ENCODE data around the gene GP1BB.

The GP1BB gene

DNA sequence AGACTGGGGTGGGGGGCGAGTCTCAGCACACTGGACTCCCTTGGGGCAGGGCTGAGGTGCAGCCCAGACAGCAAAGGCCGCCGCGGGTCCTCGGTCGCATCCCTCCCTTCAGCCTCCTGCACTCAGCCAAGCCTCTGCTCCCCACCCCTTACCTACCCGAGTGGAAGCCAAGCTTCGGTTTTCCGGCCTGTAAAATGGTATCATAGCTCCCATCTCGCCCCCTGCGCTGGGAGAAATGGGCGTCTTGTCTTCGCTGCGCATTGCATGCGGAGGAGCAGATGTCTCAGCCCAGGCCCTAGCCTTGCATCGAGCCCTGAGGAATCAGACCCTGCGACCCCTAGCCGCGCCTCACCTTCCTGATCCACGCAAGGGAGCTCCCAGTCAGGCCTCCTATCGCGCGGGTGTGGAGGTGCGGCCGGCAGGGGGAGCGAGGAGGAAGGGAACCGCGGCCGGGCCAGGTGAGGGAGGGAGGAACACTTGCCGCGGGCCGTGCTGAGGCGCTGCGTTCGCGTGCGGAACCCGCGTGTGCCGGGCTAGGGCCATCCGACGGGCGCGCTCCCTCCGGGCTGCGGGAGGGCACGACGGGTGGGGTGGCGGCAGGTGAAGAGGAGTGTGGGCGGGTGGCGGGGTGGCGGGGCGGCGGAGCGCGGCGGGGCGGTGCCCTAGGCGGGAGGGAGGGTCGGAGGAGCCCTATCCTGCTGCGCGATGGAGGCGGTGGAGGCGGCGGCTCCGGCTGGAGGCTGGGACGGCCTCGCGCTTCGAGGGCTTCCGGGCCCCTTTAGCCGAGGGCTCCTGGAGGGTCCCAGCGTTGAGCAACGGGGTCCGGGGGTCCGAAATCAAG is 33.2 kb downstream of the GP1BB start:
- DNase-seq (ENCODE audit: low read depth): no peak

DNA sequence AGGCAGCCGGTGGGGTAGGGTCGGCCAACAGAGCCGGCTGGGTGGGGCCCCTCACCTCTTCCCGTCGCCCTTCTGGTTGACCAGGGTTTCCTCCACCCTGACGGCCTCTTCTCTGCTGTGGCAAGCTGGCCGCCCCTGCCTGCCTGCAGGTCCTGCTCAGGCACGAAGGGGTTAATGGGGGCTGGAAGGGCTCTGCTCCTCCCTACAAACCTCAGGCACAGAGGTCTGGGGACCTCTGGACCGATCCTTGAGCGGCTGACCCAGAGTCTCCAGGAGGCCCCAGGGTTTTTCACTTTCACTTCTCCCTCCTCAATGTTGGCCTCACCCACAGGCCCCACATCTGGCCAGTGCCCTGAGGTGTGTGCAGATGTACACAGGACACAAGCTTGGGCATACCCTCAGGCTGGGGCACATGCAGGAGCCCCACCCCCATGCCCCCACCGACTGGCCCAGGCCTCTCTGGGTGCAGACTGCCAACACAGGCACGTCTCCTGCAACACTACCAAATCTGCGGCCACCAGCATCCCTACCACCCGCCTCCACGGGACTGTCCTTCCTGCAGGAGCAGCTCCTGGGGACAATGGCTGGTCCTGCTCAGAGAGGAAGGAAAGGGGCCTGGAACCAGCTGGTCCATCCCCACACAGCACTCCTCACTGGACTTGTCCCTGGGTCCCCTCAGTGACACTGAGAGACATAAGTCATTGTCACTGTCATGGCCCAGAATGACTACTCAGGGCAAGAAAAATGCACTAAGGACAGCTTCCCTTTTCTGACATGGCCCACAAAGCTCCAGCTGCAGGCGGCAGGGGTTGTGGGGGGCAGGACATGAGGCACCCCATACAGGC is 34.0 kb downstream of the GP1BB start:
- DNase-seq (ENCODE audit: low read depth): no peak

DNA sequence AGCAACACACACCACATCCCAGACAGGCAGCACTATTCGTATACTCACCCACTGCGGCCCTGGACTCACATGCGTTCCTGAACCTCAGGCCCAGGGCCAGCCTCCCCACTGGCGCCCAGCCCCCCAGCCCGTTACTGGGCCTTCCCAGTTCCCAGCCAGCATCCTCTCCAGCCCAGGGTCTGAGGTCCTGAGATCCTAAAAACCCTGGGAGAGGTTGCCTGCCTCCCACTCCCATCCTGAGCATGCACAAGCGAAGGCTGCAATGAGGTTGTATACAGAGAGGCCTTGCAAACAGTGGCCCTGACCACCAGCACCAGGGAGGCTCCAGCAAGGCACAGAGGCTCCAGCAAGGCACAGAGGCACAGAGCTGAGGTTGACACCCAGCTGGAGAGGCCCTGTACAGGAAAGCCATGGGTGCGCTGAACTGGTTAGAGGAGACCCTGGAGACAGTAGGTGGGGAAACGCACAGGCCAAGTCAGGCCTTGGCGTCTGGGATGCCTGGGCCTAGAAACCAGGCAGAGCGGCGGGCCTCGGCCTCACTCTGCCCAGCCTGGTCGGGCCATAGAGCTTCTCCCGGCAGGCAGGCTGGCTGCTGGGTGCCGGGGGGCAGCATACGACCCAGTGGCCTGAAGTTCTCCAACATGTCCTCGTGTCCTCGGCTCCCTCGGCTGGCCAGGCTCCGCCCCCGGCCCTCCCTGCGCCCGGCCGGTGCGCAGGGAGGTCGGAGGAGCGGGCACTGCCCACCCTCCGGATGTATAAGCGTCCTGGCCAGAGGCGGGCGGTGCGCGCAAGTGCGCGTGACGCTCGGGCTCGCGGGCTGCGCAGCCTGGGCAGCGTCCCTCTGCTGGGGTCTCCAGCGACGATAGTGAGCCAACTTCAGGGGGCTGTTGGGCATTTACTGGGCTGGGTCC is 34.9 kb downstream of the GP1BB start:
- DNase-seq (ENCODE audit: low read depth): no peak

DNA sequence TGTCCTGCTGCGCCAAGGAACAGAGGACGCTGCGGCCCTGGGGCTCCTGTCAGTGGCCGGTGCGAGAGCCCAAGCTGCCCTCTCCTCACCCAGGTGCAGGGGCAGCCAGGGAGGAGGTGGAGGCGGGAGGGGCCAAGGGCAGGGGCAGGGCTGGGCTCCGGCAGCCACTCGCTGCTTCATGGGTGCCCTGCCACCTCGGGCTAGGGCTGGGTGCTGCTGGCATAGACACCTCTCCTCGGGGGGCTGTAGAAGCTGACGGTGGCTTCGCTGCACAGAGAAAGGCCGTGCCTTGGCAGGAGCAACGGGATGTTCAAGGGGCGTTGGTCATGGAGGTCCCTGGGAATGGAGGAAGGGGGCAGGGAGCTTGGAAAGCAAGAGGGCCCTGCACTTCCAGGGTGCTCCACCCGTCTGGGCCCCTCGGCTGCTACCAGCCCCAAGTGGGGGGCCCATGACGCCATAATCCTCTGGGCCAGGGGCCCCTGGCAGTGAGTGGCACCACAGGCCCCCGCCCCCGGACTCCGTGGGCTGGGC is 35.6 kb downstream of the GP1BB start:
- DNase-seq (ENCODE audit: low read depth): no peak

DNA sequence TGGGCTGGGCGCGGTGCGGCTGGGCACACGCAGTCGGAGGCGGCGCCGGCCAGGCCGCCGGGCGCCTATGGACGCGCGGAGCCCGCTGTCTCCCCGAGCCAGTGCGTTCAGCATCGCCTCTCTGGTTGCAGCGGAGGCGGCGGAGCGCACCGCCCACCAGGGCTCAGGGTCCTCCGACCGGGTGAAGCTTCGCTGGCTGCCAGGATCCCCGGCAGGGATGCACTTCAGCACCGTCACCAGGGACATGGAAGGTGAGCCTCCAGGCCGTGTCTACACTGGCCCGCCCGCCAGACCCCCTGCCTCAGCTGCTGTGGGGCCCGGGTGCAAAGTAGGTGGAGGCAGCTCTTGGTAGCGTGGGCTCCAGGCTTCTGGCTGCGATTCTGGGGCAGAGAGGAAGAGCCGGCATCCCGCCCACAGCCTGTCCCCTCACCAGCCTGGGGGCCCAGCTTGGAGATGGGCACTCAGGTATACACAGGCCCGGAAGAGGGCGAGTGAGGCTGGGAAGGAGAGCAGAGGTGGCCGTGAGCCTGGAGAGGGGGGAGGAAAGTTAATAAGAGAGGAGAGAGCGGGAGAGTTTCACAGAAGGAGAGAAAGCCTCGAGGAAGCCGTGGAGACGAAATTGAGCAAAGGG is 36.2 kb downstream of the GP1BB start:
- DNase-seq (ENCODE audit: low read depth): no peak

DNA sequence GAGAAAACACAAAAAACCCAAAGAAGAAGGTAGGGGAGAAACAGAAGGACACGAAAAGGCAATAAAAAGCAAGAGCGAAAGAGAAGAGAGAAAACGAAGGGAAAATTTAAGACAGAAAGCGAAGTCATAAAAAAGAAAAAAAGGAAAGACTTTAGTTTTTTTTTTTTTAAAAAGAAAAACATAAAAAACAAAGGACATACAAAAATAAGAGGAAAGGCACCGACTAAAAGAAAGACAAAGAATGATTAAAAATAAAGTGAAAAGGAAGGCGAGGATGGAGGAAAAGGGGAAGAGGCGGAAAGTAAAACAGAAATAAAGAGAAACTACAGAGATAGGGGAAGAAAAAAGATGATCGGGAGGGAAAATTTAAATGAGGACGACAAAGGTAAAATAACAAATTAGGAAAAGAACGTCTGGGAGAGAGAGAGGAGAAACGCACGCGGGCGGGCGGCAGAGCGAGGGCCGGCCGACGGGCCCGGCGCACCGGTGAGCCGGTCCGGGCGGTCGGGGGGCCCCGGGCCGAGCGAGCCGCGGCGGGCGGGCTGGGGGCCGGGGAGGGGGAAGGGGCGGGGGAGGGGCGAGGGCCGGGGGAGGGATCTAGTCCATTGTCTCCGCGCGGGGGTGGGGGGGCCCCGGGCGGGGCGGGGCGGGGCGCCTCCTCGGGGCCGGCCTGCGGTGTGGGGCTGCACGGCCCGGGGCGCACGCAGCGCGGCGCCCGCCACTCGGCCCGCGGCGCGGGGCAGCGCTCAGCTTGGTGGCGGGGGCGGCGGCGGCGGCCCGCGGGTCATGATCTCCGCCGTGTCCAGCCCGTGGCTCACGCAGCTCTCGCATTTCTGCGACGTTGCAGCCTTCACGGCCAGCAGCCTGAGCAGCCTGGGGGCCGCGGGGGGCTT is 37.0 kb downstream of the GP1BB start, which contains the start of gene TBX1:
TBX1 (plus strand) TSS at position 721 of the 893 bp plus-strand sequence; CDS start at position 787, 66 bp downstream.
- no peak for DNase-seq (ENCODE audit: low read depth)

DNA sequence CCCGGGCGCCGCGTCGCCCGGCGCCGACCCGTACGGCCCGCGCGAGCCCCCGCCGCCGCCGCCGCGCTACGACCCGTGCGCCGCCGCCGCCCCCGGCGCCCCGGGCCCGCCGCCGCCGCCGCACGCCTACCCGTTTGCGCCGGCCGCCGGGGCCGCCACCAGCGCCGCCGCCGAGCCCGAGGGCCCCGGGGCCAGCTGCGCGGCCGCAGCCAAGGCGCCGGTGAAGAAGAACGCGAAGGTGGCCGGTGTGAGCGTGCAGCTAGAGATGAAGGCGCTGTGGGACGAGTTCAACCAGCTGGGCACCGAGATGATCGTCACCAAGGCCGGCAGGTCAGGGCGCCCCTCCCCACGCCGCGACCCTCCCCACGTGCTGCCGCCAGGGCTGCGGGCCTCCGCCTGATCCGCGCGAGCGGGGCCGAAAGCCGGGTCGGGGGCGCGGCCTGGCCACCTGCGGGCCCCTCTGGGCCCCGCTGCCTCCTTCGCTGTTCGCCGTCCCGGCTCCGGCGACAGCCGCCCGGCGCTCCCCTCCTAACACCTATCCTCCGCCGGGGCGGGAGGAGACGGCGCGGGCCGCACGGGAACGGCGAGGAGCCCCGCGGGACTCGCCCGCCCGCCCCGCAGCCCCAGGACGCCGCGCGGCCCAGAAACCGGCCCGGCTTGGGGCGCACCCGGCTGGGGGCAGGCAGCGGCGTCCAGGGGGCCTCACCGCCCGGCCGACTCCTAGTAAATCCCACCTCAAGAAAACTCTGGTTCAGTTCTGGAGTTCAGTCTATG is 37.8 kb downstream of the GP1BB start:
- DNase-seq (ENCODE audit: low read depth): no peak

DNA sequence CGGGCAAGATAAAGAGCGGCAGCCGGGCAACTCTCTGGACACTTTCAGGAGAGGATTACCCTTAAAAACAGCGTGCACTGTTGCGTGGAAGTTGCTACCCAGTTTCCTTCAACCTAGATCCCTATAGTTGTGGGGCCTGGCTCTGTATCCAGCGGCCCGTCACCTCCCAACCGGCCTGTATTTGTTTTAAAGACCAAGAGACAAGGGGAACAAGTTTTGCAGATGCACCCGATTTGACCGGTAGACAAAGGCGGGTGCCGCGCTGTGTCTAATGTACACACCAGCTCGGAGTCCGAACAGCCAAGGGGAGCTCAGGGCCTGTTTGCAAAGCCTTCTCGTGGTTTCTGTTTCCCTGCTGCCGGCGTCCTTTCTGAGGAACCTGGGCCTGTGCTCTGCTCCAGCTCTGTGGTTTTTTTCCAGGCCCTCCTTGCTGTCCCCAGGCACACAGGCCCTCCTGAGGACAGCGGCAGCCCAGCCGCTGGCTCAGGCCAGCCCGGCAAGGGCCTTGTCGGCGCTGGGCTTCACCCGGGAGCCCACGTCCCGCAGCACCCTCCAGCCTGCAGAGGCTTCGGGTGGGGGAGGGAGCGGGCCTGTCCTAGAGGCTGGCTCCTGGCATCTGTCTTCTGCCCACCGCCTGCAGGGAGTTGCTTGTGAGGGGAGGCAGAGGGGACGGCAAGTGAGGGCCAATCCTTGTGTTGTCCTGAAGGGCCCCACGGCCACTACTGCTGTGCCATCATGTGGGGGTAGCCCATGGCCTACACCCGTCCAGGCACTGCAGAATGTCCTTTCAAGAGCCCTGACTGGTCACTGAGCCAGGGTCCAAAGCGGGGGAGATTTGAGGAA is 38.6 kb downstream of the GP1BB start:
- no peak for DNase-seq (ENCODE audit: low read depth)

DNA sequence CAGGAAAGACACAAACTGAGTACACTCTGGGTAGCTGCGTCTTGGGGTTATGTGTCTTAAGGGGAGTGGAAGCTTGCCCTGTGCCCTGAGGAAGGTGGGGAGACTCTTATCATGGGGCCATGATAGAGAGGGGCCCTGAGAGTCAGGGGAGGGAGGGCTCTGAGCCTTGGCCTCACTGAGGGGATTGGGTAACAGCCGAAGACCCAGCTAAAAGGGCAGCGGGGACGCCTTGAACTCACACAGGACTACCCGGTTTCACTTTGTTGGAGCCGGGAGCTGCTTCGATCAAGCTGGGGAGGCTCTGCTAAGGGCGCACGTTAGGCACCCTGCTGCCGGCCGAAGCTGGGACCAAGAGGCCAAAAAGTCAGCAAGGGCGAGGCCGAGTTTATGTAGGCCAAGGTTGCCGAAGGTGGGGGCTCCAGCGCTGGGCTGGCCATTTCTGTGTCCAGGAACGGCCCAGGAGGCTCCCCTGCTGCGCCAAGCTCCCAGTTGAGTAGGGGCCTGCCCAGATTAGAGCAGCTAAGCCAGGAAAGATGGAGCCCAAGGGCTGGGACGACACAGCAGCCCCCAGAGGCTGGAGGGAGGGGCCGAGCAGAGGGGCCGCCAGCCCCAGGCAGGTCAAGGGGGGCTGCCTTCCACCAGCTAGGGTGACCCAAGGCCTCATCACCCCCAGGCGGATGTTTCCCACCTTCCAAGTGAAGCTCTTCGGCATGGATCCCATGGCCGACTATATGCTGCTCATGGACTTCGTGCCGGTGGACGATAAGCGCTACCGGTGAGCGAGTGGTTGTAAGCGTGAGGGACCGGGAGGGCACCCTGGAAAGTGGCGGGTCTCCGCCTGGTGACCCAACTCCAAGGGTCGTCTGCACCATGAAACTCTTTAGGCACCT is 39.5 kb downstream of the GP1BB start:
- DNase-seq (ENCODE audit: low read depth): no peak

DNA sequence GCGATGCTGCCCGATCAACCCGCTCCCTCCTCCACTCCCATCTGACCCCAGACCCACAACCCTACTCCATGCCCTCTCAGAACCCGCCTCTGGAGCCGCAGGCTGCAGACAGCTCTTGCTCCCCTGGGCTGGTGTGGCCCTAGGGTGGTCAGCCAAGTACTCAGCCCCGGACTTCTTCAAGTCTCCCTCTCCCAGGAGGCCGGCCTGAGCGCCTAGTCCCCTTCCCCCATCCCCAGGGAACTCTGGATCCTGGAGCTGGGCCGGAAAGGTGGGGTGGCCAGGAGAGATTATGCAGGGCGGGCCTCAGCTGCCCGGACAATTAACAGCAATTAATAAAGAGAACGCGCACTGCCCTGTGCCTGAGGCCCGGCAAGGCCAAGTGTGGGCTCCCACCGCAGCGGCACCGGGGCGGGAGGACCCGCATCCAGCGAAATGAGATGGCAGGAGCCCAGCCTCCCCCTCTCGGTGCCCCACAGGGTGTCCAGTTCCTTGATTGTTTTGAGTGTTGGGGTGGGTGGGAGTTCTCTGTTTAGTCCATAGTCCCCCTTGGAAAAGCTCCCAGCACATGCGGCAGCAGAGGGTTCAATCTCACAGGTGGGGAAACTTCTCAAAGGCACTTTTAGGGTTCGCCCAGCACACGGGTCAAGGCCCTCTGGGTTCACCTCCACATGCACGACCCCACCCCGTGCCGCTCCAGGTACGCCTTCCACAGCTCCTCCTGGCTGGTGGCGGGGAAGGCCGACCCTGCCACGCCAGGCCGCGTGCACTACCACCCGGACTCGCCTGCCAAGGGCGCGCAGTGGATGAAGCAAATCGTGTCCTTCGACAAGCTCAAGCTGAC is 40.3 kb downstream of the GP1BB start:
- no peak for DNase-seq (ENCODE audit: low read depth)

DNA sequence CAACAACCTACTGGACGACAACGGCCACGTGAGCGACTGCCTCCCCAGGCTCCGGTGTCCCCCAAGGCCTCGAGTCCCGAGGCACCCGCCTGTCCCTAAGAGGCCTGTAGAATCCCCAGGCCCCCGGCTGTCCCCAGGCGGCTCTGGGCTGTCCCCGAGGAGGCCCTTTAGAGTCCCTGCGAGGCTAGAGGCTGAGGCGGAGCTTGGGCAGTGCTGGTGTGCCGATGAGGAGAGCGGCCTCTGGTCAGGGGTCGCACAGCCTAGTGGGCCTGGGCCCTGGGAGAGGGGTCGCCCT is 40.9 kb downstream of the GP1BB start:
- DNase-seq (ENCODE audit: low read depth): no peak

DNA sequence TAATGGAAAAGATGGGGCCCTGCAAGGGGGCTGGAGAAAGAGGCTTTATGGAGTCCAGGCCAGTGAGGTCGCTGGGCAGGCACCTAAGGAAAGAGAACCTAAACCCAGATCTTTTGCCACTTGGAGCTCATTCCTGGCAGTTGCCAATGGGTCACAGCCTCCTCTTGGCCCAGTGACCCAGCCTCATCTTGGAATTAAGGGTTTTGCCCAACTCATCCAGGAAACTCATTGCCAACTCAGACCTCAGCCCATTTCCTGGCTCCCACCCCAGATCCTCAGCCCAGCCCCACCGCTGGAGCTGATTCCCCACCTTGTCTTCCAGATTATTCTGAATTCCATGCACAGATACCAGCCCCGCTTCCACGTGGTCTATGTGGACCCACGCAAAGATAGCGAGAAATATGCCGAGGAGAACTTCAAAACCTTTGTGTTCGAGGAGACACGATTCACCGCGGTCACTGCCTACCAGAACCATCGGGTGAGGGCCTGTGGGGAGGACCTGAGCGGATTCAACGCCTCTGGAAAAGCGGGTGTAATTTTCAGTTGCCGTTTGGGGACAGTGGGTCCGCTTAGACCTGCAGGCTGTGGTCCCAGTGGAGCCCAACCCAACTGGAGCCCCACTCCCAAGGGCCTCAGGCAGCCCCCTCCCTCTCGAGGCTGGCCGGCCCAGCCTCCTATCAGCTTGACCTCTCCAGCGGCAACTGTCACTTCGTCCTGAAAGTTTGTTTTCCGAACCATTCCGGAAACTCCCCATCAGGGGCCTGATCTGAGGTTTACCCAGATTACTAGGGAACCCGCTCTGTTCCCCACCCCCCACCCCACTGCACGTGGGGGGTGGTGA is 41.5 kb downstream of the GP1BB start:
- DNase-seq (ENCODE audit: low read depth): no peak

DNA sequence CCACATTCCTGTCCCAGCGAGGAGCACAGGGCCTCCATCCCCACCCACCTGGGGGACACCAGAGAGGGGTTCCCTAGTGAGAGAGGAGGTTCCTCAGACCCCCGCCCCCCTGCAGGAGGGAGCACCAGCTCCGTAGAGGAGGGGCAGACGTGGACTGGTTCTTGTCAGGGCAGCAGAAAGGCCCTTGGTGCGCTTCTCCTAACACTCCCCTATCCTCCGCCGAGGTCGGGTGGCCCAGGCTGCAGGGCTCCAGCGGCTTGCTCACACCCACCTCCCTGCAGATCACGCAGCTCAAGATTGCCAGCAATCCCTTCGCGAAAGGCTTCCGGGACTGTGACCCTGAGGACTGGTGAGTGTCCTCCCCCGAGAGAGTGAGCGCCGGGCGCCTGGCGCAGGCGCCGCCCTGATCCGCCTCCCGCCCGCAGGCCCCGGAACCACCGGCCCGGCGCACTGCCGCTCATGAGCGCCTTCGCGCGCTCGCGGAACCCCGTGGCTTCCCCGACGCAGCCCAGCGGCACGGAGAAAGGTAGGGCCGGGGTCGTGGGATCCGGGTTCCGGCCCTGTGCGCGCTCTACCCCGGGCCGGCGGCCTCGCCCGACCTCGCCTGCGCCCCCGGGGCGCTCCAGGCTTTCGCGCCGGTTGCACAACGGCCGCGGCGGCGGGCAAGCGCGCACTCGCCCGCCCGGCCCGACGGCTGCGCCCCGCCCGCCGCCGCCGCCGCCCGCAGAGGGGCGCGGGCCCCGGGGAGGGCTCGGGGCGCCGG is 42.3 kb downstream of the GP1BB start:
- DNase-seq (ENCODE audit: low read depth): no peak

DNA sequence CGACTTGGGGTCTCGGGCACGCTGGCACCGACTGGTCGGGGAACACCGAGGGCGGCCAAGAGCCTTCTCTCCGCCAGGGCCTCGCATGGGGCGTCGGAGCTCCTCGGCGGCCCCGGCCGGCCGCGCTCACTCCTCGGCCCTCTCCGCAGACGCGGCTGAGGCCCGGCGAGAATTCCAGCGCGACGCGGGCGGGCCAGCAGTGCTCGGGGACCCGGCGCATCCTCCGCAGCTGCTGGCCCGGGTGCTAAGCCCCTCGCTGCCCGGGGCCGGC is 42.8 kb downstream of the GP1BB start:
- no peak for DNase-seq (ENCODE audit: low read depth)

Data from stimulated activated CD8-positive, alpha-beta memory T cell treated with anti-CD3 and anti-CD28 coated beads, Interleukin-15, amount 100 ng/mL, for 24 hours (primary cell).